MM.1S (cell line): ENCODE data around the gene ALDOA.

Source experiments
- DNase-seq: peaks from one replicate; pipeline ENCODE4 v3.0.0-alpha.2; 2015
- H2AFZ ChIP-seq: fragments of 300-600 bp; sonication (generic); 2 replicates; pipeline ENCODE4 v1.6.0; 2016; ENCODE audit warnings: antibody characterized with exemption, low read length
- H3F3A ChIP-seq: fragments of 300-600 bp; sonication (generic); 2 replicates; pipeline ENCODE4 v1.6.1; 2016; ENCODE audit warnings: mild to moderate bottlenecking, antibody characterized with exemption, low read length, moderate library complexity, mixed read lengths; ENCODE audit not compliant: insufficient read depth
- H3K27ac ChIP-seq: fragments of 300-600 bp; sonication (generic); 2 replicates; pipeline ENCODE4 v1.5.1; 2016; ENCODE audit warnings: mild to moderate bottlenecking, low read length
- H3K27me3 ChIP-seq: fragments of 300-600 bp; sonication (generic); replicated peaks from 2 replicates; pipeline ENCODE4 v1.6.0; 2016; ENCODE audit warnings: low read length; ENCODE audit not compliant: insufficient read depth
- H3K36me3 ChIP-seq: fragments of 300-600 bp; sonication (generic); replicated peaks from 2 replicates; pipeline ENCODE4 v1.6.1; 2016; ENCODE audit warnings: mild to moderate bottlenecking, low read length, mixed read lengths; ENCODE audit not compliant: insufficient read depth
- H3K4me1 ChIP-seq: fragments of 300-600 bp; sonication (generic); 2 replicates; pipeline ENCODE4 v1.6.1; 2016; ENCODE audit warnings: low read length, mixed read lengths
- H3K4me2 ChIP-seq: fragments of 300-600 bp; sonication (generic); 2 replicates; pipeline ENCODE4 v1.6.0; 2016; ENCODE audit warnings: low read depth, low read length
- H3K4me3 ChIP-seq: fragments of 300-600 bp; sonication (generic); 2 replicates; pipeline ENCODE4 v1.5.1; 2016; ENCODE audit warnings: low read length, mixed read lengths
- H3K79me2 ChIP-seq: fragments of 300-600 bp; sonication (generic); 2 replicates; pipeline ENCODE4 v1.6.1; 2016; ENCODE audit warnings: mixed run types, low read length, mixed read lengths
- H3K9ac ChIP-seq: fragments of 300-600 bp; sonication (generic); 2 replicates; pipeline ENCODE4 v1.6.1; 2016; ENCODE audit warnings: low read length, mixed read lengths
- H3K9me2 ChIP-seq: fragments of 300-600 bp; sonication (generic); replicated peaks from 2 replicates; pipeline ENCODE4 v1.6.1; 2016; ENCODE audit warnings: mild to moderate bottlenecking, low read length, mixed read lengths; ENCODE audit not compliant: insufficient read depth
- H3K9me3 ChIP-seq: fragments of 300-600 bp; sonication (generic); replicated peaks from 2 replicates; pipeline ENCODE4 v1.6.1; 2016; ENCODE audit warnings: mild to moderate bottlenecking, low read length, mixed read lengths; ENCODE audit not compliant: insufficient read depth
- H4K20me1 ChIP-seq: fragments of 300-600 bp; sonication (generic); 2 replicates; pipeline ENCODE4 v1.6.1; 2016; ENCODE audit warnings: mild to moderate bottlenecking, low read length, moderate library complexity, mixed read lengths; ENCODE audit not compliant: insufficient read depth
- EZH2 ChIP-seq: fragments of 300-600 bp; sonication (generic); optimal IDR thresholded peaks from 2 replicates; pipeline ENCODE3; 2017; ENCODE audit warnings: low read depth, mild to moderate bottlenecking, antibody characterized with exemption, low read length, mixed read lengths
- EZH2phosphoT487 ChIP-seq: fragments of 300-600 bp; sonication (generic); IDR thresholded peaks from 2 replicates; pipeline ENCODE4 v1.6.1; 2018; ENCODE audit warnings: antibody characterized with exemption, low read length
- TF ChIP-seq, protein P1 (sequence below): fragments of 300-600 bp; sonication (generic); IDR thresholded peaks from 2 replicates; pipeline ENCODE4 v1.5.1; 2016; ENCODE audit warnings: antibody characterized with exemption, low read length, mixed read lengths

ALDOA gene

DNA sequence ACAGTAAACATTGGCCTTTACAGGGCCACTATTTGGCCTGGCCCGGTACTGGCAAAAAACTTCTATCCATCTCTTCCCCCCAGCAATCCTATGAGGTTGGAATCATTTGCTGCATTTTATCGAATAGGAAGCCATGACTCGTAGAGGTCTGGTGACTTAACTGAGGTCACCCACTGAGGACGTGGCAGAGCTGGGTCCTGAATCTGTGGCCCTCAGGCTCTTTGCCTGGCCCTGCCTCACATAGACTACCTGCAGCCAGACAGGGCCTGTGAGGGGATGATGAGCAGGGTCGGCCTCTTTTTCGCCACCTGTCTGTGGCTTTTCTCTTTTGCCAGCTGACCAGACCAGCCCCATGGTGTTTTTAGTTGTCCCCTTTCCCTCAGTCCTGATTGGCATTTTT is 12.1 kb downstream of the ALDOA start:
- Histone ChIP-seq H3K79me2 (peaks cover 62% of the 10 kb centered on the region), H3K4me2 (no peak overlapping the region), H3K36me3 (0 out of 2 replicates have a peak, but pooled peaks cover 8% of the 10 kb centered on the region)

DNA sequence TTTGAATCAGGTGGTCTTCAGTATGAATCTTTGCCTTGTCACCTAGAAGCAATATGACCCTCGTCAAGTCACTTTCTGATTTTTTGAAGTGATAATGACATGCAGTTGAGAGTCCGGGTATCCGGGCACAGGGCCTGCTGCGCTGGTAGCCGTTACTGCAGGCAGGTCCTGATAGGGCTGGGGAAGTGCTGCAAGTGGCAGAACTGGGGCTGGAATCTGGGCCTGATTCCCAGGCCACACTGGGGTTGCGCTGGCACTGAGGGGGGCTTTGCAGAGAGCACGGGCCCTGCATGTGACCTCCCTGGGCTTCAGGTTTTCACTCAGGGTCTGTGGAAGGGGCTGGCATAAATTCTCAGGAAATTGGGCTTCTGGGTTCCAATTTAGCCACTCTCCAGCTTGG is 13.2 kb downstream of the ALDOA start:
- Histone ChIP-seq H3F3A (peaks cover 8% of the 10 kb centered on the region), H3K36me3 (0 out of 2 replicates have a peak, but pooled peaks cover 8% of the 10 kb centered on the region), H3K9me2 (no peaks in the 10 kb centered on the region), H3K9me3 (no peaks in the 10 kb centered on the region), H3K4me1 (peaks cover 7% of the 10 kb centered on the region), H3K9ac (no peak overlapping the region), H3K4me3 (no peak overlapping the region), H3K4me2 (no peak overlapping the region), H3K79me2 (peaks cover 62% of the 10 kb centered on the region), H3K27me3 (no peaks in the 10 kb centered on the region), H3K27ac (no peak overlapping the region), H2AFZ (no peak overlapping the region), H4K20me1 (no peaks in the 10 kb centered on the region)
- TF ChIP-seq, protein P1, sequence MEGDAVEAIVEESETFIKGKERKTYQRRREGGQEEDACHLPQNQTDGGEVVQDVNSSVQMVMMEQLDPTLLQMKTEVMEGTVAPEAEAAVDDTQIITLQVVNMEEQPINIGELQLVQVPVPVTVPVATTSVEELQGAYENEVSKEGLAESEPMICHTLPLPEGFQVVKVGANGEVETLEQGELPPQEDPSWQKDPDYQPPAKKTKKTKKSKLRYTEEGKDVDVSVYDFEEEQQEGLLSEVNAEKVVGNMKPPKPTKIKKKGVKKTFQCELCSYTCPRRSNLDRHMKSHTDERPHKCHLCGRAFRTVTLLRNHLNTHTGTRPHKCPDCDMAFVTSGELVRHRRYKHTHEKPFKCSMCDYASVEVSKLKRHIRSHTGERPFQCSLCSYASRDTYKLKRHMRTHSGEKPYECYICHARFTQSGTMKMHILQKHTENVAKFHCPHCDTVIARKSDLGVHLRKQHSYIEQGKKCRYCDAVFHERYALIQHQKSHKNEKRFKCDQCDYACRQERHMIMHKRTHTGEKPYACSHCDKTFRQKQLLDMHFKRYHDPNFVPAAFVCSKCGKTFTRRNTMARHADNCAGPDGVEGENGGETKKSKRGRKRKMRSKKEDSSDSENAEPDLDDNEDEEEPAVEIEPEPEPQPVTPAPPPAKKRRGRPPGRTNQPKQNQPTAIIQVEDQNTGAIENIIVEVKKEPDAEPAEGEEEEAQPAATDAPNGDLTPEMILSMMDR = no peak
- no peak for TF ChIP-seq EZH2phosphoT487
- TF ChIP-seq EZH2 = no peak
- DNase-seq = no peak

More for the DNA sequence above, 12.1 kb downstream of the ALDOA start:
- Histone ChIP-seq H3K9me2 (no peaks in the 10 kb centered on the region), H3K9me3 (no peaks in the 10 kb centered on the region), H3K4me3 (no peak overlapping the region), H3F3A (peaks cover 10% of the 10 kb centered on the region), H3K4me1 (peaks cover 7% of the 10 kb centered on the region), H3K27ac (no peak overlapping the region), H3K9ac (no peak overlapping the region), H3K27me3 (no peaks in the 10 kb centered on the region), H4K20me1 (no peaks in the 10 kb centered on the region), H2AFZ (no peak overlapping the region)
- DNase-seq = no peak
- TF ChIP-seq EZH2phosphoT487 = no peak
- no peak for TF ChIP-seq EZH2
- TF ChIP-seq, protein P1 = no peak

DNA sequence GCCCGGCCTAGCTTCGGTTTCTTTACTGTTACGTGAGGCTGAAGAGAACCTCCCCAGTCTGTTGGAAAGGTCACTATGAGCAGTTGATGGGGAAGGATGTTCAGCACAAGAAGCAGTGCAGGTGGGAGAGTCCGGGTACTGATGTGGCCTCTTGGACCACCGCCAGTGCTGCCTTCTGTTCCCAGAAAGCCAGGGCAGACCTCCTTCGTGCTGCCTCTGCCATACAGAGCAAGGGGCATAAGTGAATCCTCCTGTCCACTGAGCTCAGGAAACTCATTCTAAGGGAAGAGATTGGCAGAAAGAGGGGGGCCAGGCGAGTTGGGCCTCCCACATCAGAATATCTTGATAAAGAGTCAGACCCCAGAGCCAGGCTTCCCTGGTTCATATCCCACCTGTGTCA is 13.9 kb downstream of the ALDOA start:
- Histone ChIP-seq H2AFZ (no peak overlapping the region), H3K9me3 (no peaks in the 10 kb centered on the region), H4K20me1 (no peaks in the 10 kb centered on the region), H3K9ac (no peak overlapping the region), H3K4me2 (no peak overlapping the region), H3K4me1 (peaks cover 7% of the 10 kb centered on the region), H3K79me2 (peaks cover 62% of the 10 kb centered on the region), H3F3A (peaks cover 8% of the 10 kb centered on the region), H3K9me2 (no peaks in the 10 kb centered on the region), H3K4me3 (no peak overlapping the region), H3K36me3 (0 out of 2 replicates have a peak, but pooled peaks cover 8% of the 10 kb centered on the region), H3K27me3 (no peaks in the 10 kb centered on the region), H3K27ac (no peak overlapping the region)
- TF ChIP-seq, protein P1 = no peak
- TF ChIP-seq EZH2 = no peak
- no peak for DNase-seq
